ENCODE data around the gene ZEB1.

- TF ChIP-seq RAD21 (IDR thresholded peaks at IDR 0.05; ENCODE audit: low read depth) (no peak), FOXM1 (IDR thresholded peaks at IDR 0.05; ENCODE audit: borderline replicate concordance, low read depth) (no peak), TEAD4 (IDR thresholded peaks at IDR 0.05) (no peak), MAX (IDR thresholded peaks at IDR 0.05) (no peak), TAF1 (IDR thresholded peaks at IDR 0.05; ENCODE audit: low read depth) (no peak), ZBTB7A (IDR thresholded peaks at IDR 0.05; ENCODE audit: low read depth) (no peak)
- TF ChIP-seq, protein P1, sequence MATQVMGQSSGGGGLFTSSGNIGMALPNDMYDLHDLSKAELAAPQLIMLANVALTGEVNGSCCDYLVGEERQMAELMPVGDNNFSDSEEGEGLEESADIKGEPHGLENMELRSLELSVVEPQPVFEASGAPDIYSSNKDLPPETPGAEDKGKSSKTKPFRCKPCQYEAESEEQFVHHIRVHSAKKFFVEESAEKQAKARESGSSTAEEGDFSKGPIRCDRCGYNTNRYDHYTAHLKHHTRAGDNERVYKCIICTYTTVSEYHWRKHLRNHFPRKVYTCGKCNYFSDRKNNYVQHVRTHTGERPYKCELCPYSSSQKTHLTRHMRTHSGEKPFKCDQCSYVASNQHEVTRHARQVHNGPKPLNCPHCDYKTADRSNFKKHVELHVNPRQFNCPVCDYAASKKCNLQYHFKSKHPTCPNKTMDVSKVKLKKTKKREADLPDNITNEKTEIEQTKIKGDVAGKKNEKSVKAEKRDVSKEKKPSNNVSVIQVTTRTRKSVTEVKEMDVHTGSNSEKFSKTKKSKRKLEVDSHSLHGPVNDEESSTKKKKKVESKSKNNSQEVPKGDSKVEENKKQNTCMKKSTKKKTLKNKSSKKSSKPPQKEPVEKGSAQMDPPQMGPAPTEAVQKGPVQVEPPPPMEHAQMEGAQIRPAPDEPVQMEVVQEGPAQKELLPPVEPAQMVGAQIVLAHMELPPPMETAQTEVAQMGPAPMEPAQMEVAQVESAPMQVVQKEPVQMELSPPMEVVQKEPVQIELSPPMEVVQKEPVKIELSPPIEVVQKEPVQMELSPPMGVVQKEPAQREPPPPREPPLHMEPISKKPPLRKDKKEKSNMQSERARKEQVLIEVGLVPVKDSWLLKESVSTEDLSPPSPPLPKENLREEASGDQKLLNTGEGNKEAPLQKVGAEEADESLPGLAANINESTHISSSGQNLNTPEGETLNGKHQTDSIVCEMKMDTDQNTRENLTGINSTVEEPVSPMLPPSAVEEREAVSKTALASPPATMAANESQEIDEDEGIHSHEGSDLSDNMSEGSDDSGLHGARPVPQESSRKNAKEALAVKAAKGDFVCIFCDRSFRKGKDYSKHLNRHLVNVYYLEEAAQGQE (IDR thresholded peaks at IDR 0.05; ENCODE audit: low read depth), result no peak
Measured at GRCh38 chr10:31460242-31460641, 141.2 kb downstream of the ZEB1 start.
